GM21529 (cell line): ENCODE data around the gene COA7.
A peak's percentile ranks its signal among the peaks of the same experiment; 100 is the strongest.
"Not testable (repeated sequence)": the region's sequence is repeated elsewhere in the genome, so short reads cannot be mapped to it uniquely, and the experiment has no call there.

Experiments used
- ATAC-seq: cut with Tn5 transposase; IDR thresholded peaks from one replicate; pipeline ENCODE4 v1.9.1; 2021; ENCODE audit not compliant: unreplicated experiment

The COA7 gene

GRCh38 chr1:52697795-52698674 is at the start of gene COA7:
Gene COA7 (minus strand): TSS chr1:52698347. CDS start chr1:52698326, 21 bp downstream.
- ATAC-seq, result peak; percentile 42

GRCh38 chr1:52747450-52747849 is 49.3 kb upstream of the COA7 start:
- no peak for ATAC-seq

- no peak for ATAC-seq
Observed at GRCh38 chr1:52746189-52746588, 48.0 kb upstream of the COA7 start.

DNA sequence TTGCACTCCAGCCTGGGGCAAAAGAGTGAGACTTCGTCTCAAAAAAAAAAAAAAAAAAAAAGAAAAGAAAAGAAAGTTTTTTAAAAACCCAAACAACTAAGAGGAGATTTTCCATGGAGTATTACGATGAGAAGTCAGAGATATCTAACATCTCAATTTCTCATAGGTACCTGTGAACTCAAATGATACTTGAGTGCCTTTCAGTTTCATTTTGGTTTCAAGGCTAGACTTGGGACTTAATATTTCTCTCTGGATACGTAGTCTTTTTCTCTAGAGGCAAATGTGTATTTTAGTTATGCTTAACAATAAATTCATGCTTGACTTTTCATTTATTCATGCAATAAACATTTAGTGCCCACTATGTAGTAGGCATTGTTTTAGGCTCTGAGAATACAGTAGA is 43.1 kb upstream of the COA7 start:
- ATAC-seq, result no peak

- no peak for ATAC-seq
Observed at GRCh38 chr1:52739699-52740467, 41.7 kb upstream of the COA7 start.

DNA sequence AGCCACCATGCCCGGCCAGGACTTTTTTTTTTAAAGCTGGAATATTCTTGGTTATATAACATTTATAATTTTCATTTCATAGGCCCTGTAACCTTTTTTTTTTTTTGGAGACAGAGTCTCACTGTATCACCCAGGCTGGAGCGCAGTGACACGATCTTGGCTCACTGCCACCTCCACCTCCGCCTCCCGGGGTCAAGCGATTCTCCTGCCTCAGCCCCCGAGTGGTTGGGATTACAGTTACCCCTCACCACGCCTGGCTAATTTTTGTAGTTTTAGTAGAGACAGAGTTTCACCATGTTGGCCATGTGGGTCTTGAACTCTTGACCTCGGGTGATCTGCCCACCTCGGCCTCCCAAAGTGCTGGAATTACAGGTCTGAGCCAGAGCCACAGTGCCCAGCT is 40.7 kb upstream of the COA7 start:
- no peak for ATAC-seq

GRCh38 chr1:52738148-52738547 is 40.0 kb upstream of the COA7 start:
- no peak for ATAC-seq

GRCh38 chr1:52735371-52735770 is 37.2 kb upstream of the COA7 start:
- not testable (repeated sequence) for ATAC-seq

GRCh38 chr1:52733368-52733767 is 35.2 kb upstream of the COA7 start:
- ATAC-seq, result no peak

- no peak for ATAC-seq
Observed at GRCh38 chr1:52727956-52728656, 30.0 kb upstream of the COA7 start.

DNA sequence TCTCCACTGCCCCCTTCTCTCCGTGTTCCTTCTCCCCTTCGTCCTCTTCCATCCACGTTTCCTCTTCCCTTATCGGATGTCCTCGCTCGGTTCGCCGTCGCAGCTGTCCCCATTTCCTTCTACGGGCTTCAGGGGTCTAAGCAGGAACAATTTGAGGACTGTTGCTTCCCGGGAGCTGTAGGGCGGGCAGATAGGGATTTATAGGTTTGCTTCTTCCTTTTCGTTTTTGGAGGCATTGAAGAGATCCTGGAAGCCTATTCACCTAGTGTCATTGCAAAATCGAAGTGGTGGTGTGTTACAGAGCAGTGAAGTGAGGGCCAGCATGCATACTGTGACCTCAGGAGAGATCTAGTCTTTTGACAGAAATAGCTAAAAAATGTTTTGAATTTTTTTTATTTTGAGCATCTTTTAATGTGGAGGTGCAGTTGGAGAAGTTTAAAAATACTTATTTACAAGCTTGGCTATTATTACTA is 29.0 kb upstream of the COA7 start:
- ATAC-seq, result no peak

DNA sequence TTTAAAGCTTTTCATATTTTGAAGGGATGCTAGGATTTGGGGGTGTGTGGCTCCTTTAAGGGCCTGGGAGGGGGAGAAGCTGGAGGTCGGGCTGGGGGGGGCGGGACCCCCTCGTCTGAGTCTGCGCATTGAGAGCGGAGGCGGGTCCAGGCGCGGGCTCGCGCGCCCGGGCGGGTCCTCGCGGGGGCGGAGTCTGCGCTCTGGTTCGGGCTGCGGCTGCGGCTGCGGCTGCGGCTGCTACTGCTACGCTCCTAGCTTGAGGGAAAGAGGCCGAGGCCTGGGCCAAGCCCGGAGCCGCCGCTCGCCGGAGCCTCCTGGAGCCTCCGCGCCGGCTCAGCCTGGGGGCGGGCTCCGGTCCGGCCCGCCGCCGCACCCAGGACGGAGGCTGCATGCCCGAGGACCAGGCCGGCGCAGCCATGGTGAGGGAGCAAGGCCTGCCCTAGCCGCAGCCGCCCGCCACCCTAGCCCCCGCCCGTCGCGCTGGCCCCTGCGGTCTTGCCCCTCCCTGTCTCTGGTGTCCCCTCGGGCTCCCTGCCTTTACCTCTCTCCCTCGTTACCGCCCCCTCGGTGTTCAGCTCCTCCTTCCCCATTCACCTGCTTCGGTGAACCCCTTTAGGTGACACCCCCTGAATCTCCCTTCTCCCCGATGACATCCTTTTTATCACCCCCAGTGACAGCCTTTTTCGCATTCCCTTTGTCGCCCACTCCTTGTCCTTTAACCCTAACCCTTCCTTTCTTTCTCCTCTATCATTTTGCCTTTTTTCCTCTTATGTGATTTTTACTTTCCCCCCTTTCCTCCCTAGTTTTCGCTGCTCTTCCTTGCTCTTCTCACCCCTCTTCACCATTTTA is 28.3 kb upstream of the COA7 start, which contains the start of gene ZYG11B:
Gene ZYG11B (plus strand): TSS at position 189 of the 849 bp plus-strand sequence. CDS start 201 bp downstream, at position 390.
- ATAC-seq, result peak; percentile 92

DNA sequence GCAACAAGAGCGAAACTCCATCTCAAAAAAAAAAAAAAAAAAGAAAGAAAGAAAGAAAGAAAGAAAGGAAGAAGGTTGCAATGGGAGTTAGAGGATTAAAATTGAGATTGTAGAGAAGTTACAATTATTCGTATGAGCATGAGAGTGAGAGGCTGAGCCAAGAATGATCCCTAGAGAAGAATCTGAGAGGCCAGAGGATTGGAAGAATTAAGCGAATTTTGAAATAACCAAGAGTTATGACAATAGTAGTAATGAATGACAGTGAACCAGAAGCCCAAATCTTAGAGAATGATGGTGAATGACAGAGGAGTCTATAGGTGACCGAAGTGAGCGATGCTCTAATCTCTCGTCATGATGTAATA is 27.7 kb upstream of the COA7 start:
- no peak for ATAC-seq

DNA sequence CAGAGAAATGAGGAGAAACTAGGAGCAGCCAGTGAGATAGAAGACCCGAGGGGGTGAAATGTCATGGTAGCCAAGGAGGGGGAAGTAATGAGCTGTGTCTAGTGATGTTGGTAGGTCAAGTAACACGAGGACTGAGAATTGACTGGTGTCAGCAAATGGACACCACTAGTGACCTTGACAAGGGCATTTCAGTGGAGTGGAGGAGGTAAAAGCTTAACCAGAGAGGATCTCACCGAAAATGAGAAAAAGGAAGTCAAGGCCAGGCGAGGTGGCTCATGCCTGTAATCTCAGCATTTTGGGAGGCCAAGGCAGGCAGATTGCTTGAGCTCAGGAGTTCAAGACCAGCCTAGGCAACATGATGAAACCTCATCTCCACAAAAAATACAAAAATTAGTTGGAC is 25.1 kb upstream of the COA7 start:
- ATAC-seq, result no peak

- not testable (repeated sequence) for ATAC-seq
Observed at GRCh38 chr1:52715296-52715695, 17.1 kb upstream of the COA7 start.

GRCh38 chr1:52713590-52713989 is 15.4 kb upstream of the COA7 start:
- no peak for ATAC-seq

GRCh38 chr1:52709016-52709415 is 10.9 kb upstream of the COA7 start:
- no peak for ATAC-seq

- ATAC-seq, result no peak
Observed at GRCh38 chr1:52707927-52708655, 9.9 kb upstream of the COA7 start.
